Activated CD8-positive, alpha-beta memory T cell treated with anti-CD3 and anti-CD28 coated beads for 48 hours (primary cell): ENCODE data around the gene CDC42BPG.

Source experiments
- DNase-seq, 3 experiments: peaks; one replicate each; pipeline ENCODE4 v3.0.0-alpha.2; 2020; ENCODE audit warnings: low read depth in 2 of 3, low spot score in 2 of 3

The CDC42BPG gene

DNA sequence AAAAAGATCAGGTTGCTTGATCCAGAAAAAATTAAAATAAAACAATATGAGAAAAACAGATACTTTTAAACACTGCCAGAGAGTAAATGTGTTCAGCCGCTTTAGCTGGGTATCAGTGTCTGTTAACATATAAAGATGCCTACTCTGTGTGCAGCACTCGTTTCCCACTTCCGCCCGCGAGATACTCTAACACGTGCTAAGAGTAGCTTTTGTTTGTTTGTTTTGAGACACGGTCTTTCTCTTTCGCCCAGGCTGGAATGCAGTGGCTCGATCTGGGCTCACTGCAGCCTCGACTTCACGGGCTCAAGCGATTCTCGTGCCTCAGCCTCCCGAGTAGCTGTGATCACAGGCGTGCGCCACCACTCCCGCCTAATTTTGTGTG is 33.6 kb downstream of the CDC42BPG start:
- no peak for DNase-seq

DNA sequence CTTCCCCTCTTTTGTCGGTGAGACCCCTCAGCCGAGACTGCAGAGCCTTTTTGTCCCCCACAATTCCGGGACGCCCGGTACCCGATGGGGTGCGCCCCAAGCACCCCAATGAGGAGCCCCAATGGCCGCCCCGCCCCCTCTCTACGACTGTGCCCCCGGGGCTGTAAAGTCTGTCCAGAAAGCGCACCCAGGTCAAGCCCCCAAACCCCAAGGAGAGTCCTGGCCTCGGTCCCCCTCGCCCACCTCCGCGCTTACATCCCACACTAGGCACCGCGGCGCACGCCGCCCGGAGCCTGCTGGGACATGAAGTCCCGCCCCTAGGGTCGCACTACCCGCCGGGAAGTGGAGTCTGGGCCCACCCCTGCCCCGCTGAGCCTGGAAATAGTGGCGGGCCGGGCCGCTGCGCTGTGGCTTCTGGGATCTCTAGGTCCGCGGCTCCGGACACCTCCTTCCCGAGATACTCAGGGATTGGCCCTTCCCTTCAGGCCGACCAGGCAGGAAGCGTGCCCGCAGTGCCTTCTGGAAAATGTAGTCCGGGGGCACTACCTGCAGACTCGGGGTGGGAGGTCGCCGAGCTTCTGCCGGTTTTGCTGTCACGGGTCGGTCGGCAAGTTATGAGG is 34.1 kb downstream of the CDC42BPG start, which contains the start of gene MEN1:
MEN1 (minus strand) TSS at position 281 of the 620 bp plus-strand sequence. CDS start 442 bp downstream, outside the sequence.
- peak; percentile 66 to 76 (median 71) for DNase-seq

- DNase-seq = no peak
Measured at GRCh38 chr11:64809781-64810241, 34.6 kb downstream of the CDC42BPG start.

GRCh38 chr11:64805481-64805880 is 39.0 kb downstream of the CDC42BPG start:
- DNase-seq = no peak

DNA sequence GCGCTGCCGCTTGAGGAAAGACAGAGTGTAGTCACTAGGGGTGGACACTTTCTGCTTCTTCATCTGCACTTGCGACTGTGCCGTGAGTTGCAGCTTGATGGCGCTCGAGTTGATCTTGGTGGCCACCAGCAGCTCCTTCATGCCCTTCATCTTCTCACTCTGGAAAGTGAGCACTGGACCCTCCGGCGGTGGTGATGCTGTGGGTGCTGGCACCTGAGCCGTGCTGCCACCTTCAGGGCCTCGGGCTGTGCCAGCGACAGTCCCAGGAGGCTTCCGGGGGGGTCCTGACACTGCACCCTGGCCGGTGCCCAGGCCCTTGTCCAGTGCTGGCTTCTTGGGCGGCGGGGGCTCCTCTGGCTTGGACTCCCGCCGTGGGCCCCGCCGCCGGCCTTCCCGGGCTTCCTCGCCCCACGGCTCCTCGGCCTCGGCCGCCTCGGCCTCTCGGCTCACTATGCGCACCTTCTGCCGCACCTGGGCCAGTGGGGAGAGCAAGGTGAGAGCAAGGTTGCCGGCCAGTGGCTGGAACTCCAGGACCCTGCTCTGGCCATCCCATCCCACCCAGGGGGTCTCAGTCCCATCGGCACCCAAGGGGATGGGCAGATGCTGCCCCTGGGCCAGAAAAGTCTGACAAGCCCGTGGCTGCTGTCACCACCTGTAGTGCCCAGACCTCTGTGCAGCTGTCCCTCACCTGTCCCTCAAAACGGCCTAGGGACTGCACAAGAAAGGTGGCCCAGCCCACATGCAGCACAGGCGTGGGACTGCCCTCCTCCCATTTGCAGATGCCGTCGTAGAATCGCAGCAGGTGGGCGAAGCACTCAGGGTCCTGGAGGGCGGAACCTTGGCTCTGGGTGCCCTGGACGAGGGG is 39.9 kb downstream of the CDC42BPG start:
- DNase-seq = no peak

DNA sequence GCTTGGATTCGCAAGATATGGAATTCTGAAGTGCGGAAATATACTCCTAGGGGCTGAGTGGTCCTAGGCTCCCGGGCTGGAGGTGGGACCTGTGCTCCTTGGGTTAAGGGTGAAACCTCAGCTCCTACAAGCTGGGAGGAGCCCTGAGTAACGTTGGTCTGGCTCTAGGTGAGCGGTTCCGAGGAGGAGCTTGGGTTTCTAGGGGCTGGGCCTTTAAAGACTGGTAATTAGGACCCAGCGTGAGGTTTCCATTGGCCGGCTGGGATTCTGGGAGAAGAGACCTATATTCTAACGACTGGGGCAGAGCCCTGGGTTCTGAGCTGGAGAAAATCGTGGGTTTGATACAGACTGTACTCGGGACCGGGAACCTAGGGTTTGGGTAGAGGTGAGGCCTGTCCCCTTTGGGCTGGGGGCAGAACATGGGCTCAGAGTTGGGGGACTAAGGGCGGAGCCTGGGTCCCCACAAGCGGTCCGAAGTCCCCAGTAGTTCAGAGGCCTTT is 40.6 kb downstream of the CDC42BPG start:
- DNase-seq = no peak

DNA sequence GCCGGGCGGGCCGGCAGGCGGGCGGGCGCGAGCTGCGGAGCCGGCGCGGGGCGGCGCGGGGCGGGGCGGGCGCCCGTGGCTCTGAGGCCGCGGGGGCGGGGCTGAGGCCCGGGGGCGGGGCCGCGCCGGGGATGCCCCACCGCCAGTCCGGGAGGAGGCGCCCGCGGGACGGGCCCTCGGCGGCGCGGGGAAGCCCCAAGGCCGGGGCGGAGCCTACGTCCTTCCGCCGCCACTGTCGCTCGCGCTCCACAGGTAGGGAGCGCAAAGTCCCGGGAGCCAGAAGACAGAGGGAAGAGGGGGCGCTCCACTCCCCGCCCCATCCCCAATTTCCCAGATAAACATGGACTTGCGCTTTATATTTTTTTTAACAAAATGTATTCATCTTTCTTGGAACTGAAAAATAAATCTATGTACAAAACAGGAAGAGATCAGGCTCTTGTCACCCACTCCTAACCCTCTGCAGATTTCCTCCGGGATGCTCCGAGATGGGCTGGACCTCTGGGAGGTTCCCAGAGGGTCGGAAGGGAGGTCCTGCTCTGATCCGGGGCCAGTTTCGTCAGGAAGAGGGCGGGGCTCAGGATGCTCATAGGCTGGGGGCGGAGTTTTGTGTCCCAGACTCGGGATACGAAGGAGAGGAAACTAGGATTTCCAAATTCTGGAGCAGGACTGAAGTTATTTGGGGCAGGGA is 41.2 kb downstream of the CDC42BPG start, which contains the start of gene MAP4K2:
MAP4K2 (minus strand) TSS at position 57 of the 688 bp plus-strand sequence. CDS start 65 bp downstream, outside the sequence.
- DNase-seq = peak in 2 of 3 experiments; percentile 57 to 73

DNA sequence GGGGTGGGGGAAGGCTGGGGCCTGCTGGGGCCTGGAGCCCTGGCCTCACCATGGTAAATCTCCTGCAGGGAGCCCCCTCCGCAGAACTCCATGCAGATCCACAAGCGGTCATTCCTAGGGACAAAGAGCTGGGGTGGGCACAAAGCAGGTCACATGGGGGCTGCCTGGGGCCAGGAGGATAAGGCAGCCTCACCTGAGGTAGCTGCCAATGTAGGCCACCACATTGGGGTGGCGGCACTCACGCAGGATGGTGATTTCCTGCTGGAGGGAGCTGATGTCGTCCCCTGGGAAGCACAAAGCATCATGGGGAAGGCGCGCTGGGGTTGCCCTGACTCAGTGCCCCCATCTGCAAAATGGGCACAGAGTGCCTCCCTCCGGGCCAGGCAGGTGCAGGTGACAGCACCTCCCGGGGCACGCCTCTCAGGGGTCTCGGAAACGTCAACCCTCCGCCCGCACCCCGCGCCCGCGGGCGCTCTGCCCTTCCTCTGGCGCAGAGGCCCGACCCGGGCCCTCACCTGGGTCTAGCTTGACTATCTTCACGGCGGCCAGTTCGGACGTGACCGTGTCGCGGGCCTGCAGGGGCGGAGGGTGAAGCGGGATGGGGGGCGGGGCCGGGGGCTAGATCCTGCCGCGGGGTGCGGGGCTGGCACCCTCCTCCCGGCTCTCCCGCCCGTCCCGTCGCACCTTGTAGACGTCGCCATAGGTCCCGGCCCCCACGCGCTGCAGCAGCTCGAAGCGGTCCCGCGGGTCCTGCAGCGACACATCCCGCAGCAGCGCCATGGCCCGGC is 41.9 kb downstream of the CDC42BPG start:
- DNase-seq = no peak

GRCh38 chr11:64801561-64802369 is 42.7 kb downstream of the CDC42BPG start:
- DNase-seq = no peak

DNA sequence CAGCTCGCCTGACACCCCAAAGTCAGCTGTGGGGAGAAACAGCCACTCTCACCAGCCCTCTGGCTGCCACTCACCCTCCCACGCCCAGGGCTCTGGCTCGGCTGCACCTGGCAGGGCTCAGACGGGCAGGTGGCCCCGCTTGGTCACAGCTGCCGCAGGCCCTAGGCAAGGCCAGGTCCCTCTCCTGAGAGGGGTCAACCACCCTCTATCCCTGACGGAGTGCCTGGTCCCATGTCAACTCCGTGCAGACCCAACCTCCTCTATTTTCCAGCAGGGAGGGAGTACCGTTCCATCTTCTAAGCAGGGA is 43.3 kb downstream of the CDC42BPG start:
- DNase-seq = no peak

DNA sequence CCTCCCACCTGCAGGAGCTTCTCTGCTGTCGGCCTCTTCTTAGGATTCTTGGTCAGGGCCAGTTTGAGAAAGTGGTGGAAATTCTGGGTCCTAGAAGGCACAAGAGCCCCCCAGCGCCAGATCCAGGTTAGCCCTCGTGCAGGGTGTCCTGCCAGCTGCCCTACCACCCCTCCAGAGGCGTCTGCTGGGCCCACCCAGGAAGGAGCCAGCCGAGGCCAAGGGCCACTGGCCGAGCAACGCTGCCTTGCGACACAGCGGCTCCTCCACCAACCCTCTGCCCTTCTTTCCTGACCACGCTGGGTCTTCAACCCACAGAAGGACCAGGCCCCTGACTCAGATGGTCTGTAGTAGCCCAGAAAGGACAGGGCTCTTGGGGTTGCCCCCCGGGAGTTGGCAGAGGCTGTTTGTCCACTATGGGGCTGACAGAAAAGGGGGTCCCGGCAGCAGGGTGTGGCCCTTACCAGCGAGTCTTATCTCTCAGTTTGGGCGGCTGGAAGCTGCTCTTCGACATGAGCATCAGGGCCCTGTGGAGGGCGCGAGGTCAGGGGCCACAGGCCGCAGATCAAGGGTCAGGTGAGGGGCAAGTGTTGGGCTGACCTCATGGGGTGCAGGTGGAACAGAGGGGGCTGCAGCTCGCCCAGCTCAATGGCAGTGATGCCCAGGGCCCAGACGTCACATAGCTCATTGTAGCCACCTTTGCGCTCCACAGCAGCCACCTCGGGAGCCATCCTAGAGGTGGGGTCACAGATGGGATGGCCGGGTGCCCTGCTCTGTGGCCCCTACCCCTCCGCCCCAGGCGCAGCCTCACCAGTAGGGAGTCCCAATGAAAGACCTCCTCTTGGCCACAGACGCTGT is 43.9 kb downstream of the CDC42BPG start:
- DNase-seq = no peak

- DNase-seq = no peak
Measured at GRCh38 chr11:64799623-64800302, 44.7 kb downstream of the CDC42BPG start.

DNA sequence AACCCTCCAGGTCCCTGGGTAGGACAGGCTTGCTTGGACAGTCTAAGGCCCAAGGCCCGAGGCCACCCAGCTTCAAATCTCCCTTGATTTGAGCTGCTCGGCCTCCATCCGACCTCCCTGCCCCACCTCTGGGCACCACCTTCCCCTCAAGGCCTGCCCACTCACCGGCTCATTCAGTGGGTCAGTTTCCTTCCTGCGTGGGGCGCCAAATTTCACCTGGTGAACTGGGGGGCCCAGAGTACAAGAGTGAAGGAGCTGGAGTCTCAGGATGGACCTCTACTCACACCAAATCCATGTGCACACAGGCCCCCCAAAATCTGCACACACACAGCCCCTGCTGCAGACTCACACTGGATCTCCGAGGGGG is 45.2 kb downstream of the CDC42BPG start:
- DNase-seq = no peak

DNA sequence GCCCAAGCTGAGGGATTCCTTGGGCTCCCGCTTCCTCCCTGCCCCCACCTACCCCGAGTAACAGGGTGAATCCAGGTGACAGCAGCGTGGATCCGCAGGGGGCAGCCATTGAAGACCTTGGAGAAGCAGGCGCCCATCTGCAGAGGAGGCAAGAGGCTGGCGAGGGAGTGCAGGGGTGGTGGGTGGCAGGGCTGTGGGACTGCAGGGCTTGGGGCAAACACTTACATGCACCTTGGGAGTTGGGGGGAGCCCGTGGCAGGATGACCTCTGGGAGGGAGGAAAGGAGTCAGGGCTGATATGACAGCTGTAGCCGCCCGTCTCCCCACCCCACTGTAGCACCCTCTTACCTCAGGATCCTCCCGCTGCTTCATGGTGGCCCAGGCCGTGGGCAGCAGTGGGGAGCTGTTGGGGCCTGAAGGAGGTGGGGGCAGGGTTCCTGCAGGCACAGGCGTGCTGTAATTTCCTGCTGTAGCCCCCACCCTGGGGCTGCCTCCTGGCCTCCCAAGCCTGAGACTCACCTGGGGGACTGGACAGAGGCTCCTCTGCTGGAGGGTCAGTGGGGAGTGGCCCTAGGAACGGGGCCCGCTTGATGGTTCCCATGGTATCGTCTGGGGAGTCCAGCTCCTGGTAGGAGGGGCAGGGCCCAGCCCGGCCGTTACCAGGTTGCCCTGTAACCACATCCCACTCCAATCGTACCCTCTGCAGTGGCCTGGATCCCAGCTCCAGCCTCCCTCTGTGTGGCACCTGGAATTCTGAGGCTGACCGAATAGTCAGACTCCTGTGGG is 47.5 kb downstream of the CDC42BPG start:
- no peak for DNase-seq

DNA sequence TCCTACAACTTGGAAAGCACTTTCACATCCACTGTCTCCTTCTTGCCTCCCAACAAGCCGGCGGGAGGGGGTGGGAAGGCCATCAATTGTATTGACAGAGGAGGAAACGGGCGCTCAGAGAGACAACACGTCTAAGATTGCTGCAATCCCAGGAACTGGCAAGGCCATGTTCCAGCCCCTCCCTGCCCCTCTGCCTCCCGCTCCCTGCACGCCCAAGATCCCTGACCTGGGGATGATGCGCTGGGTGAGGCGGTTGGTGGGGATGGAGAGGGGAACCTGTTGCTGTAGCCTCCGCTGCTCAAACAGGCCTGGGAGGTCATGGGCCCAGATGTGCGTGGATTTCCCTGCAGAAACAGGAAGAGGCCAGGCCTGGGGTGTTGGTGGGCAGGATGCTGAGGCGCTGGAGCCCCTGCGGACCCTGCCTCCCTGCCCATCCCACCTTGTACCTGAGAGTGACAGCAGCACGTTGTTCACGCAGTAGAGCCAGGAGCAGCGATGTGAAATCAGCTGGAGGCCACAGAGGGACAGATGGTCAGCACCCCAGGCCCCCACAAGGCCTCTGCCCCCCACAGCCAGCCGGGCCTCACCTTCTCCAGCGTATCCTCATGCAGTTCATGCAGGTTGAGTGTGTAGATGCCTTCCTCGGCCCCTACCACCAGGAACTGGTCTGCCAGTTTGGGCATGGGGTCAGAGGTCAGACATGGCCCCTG is 48.3 kb downstream of the CDC42BPG start:
- DNase-seq = no peak

- DNase-seq = no peak
Measured at GRCh38 chr11:64794526-64794925, 49.9 kb downstream of the CDC42BPG start.
